H9 (cell line): Measurements from ENCODE around the gene PRPF40B. TPM values are rescaled to one million over a fixed set of nuclear protein-coding genes. Genes with fewer than 3 reads are reported as not detected.

Experiments
- DNase-seq: peaks from one replicate; pipeline ENCODE4 v3.0.0-alpha.2; 2017
- H2AFZ ChIP-seq: one replicate; pipeline ENCODE4 v1.6.1; 2013; ENCODE audit warnings: mild to moderate bottlenecking, low read length, control low read depth, moderate library complexity
- H2AK5ac ChIP-seq: 2 replicates; pipeline ENCODE4 v1.6.1; 2013; ENCODE audit warnings: low read length, control low read depth, mixed read lengths; ENCODE audit not compliant: insufficient read length
- H2BK120ac ChIP-seq: one replicate; pipeline ENCODE4 v1.6.1; 2013; ENCODE audit warnings: low read depth, mild to moderate bottlenecking, low read length, control low read depth, inconsistent platforms; ENCODE audit not compliant: poor library complexity, severe bottlenecking
- H2BK12ac ChIP-seq: 2 replicates; pipeline ENCODE4 v1.6.1; 2013; ENCODE audit warnings: low read length, control low read depth, mixed read lengths, low read depth; ENCODE audit not compliant: insufficient read length
- H2BK15ac ChIP-seq: 2 replicates; pipeline ENCODE4 v1.6.1; 2013; ENCODE audit warnings: low read depth, low read length, control low read depth
- H2BK20ac ChIP-seq: one replicate; pipeline ENCODE4 v1.6.1; 2013; ENCODE audit warnings: low read depth, mild to moderate bottlenecking, low read length, control low read depth, inconsistent platforms; ENCODE audit not compliant: poor library complexity, severe bottlenecking
- H2BK5ac ChIP-seq: 2 replicates; pipeline ENCODE4 v1.6.1; 2013; ENCODE audit warnings: low read length, control low read depth, mixed read lengths; ENCODE audit not compliant: insufficient read length
- H3K14ac ChIP-seq: 2 replicates; pipeline ENCODE4 v1.6.1; 2013; ENCODE audit warnings: low read length, control low read depth; ENCODE audit not compliant: insufficient read depth
- H3K18ac ChIP-seq: 2 replicates; pipeline ENCODE4 v1.6.1; 2013; ENCODE audit warnings: low read depth, mild to moderate bottlenecking, mixed read lengths, low read length, control low read depth; ENCODE audit not compliant: insufficient read length
- H3K23ac ChIP-seq: 2 replicates; pipeline ENCODE4 v1.6.1; 2013; ENCODE audit warnings: low read length, control low read depth, mixed read lengths, low read depth; ENCODE audit not compliant: insufficient read length
- H3K23me2 ChIP-seq: 2 replicates; pipeline ENCODE4 v1.6.1; 2013; ENCODE audit warnings: low read depth, mild to moderate bottlenecking, mixed read lengths, low read length, control low read depth; ENCODE audit not compliant: insufficient read length, poor library complexity, severe bottlenecking
- H3K27ac ChIP-seq: 2 replicates; pipeline ENCODE4 v1.5.1; 2013; ENCODE audit warnings: low read length, control low read depth, mixed read lengths, low read depth; ENCODE audit not compliant: insufficient read length
- H3K27me3 ChIP-seq: 2 replicates; pipeline ENCODE4 v1.6.1; 2013; ENCODE audit warnings: low read length, control low read depth, inconsistent platforms; ENCODE audit not compliant: insufficient read depth
- H3K4ac ChIP-seq: 2 replicates; pipeline ENCODE4 v1.6.1; 2013; ENCODE audit warnings: low read depth, mild to moderate bottlenecking, control low read depth, inconsistent platforms, low read length, moderate library complexity
- H3K4me1 ChIP-seq: 2 replicates; pipeline ENCODE4 v1.6.1; 2013; ENCODE audit warnings: low read length, control low read depth, inconsistent platforms; ENCODE audit not compliant: insufficient read depth
- H3K4me2 ChIP-seq: 2 replicates; pipeline ENCODE4 v1.6.1; 2013; ENCODE audit warnings: low read length, control low read depth, mixed read lengths; ENCODE audit not compliant: insufficient read length, insufficient read depth
- H3K56ac ChIP-seq: 2 replicates; pipeline ENCODE4 v1.6.1; 2013; ENCODE audit warnings: low read depth, mild to moderate bottlenecking, mixed read lengths, low read length, control low read depth; ENCODE audit not compliant: insufficient read length
- H3K79me1 ChIP-seq: 2 replicates; pipeline ENCODE4 v1.6.1; 2013; ENCODE audit warnings: low read depth, mild to moderate bottlenecking, moderate library complexity, low read length, control low read depth, inconsistent platforms; ENCODE audit not compliant: insufficient read depth, poor library complexity, severe bottlenecking
- H3K79me2 ChIP-seq: 2 replicates; pipeline ENCODE4 v1.6.1; 2013; ENCODE audit warnings: low read length, control low read depth, inconsistent platforms; ENCODE audit not compliant: insufficient read depth
- H3K9ac ChIP-seq: 2 replicates; pipeline ENCODE4 v1.6.1; 2013; ENCODE audit warnings: low read length, control low read depth, mixed read lengths; ENCODE audit not compliant: insufficient read length; ENCODE audit errors: extremely low read depth
- H3K9me3 ChIP-seq: one replicate; pipeline ENCODE4 v1.6.1; 2013; ENCODE audit warnings: low read depth, low read length, inconsistent platforms; ENCODE audit not compliant: control insufficient read depth
- H3T11ph ChIP-seq: one replicate; pipeline ENCODE4 v1.6.1; 2013; ENCODE audit warnings: mild to moderate bottlenecking, low read length, control low read depth, inconsistent platforms
- H4K20me1 ChIP-seq: one replicate; pipeline ENCODE4 v1.6.1; 2013; ENCODE audit not compliant: control insufficient read depth, insufficient read length, insufficient read depth
- H4K5ac ChIP-seq: 2 replicates; pipeline ENCODE4 v1.6.1; 2013; ENCODE audit warnings: low read depth, mild to moderate bottlenecking, mixed read lengths, low read length, control low read depth; ENCODE audit not compliant: insufficient read length
- H4K8ac ChIP-seq: replicated peaks from 2 replicates; pipeline ENCODE4 v1.6.1; 2013; ENCODE audit warnings: low read length, control low read depth, mixed read lengths, low read depth; ENCODE audit not compliant: insufficient read length
- H4K91ac ChIP-seq: 2 replicates; pipeline ENCODE4 v1.6.1; 2013; ENCODE audit warnings: low read depth, mild to moderate bottlenecking, moderate library complexity, mixed read lengths, low read length, control low read depth; ENCODE audit not compliant: insufficient read length
- H3K27ac Mint-ChIP-seq, 3 experiments: 2 replicates in 2 of 3; 3 replicates in 1 of 3; pipeline ENCODE4 v1.8.0; 2020 to 2021; ENCODE audit warnings: mixed read lengths in 3 of 3, mild to moderate bottlenecking in 1 of 3, moderate library complexity in 1 of 3
- H3K27me3 Mint-ChIP-seq: 2 replicates; pipeline ENCODE4 v1.8.0; 2021; ENCODE audit warnings: low read depth, mild to moderate bottlenecking, moderate library complexity, mixed read lengths
- H3K36me3 Mint-ChIP-seq, 3 experiments: 2 replicates in 2 of 3; 3 replicates in 1 of 3; pipeline ENCODE4 v1.8.0; 2020 to 2021; ENCODE audit warnings: low read depth in 3 of 3, mixed read lengths in 3 of 3; ENCODE audit not compliant: insufficient read depth in 1 of 3
- H3K4me1 Mint-ChIP-seq, 2 experiments: 2 replicates each; pipeline ENCODE4 v1.8.0; 2020; ENCODE audit warnings: mixed read lengths in 2 of 2
- H3K4me3 Mint-ChIP-seq, 2 experiments: 2 replicates in 1 of 2; 3 replicates in 1 of 2; pipeline ENCODE4 v1.8.0; 2020 to 2021; ENCODE audit warnings: mild to moderate bottlenecking in 2 of 2, mixed read lengths in 2 of 2, moderate library complexity in 1 of 2
- H3K9me3 Mint-ChIP-seq, 2 experiments: 2 replicates in 1 of 2; 3 replicates in 1 of 2; pipeline ENCODE4 v1.8.0; 2020; ENCODE audit warnings: mild to moderate bottlenecking in 2 of 2, mixed read lengths in 2 of 2, moderate library complexity in 1 of 2
- WGBS: extraction: QIAGEN DNeasy Blood & Tissue Kit; methylation state at CpG from one replicate; pipeline ENCODE4 v1.1.7; 2013; ENCODE audit warnings: missing lambda C conversion rate, low lambda C conversion rate, mixed read lengths; ENCODE audit not compliant: insufficient read length; ENCODE audit errors: extremely low coverage; 5-methylcytosine and 5-hydroxymethylcytosine counted together
- total RNA-seq: library from RNA; stranded (reverse); gene quantifications from 2 replicates; pipeline ENCODE4 v1.2.1, GENCODE V29; 2021
- TF ChIP-seq, protein P1 (sequence below): fragments of 200-600 bp; sonication (generic); conservative IDR thresholded peaks from 3 replicates; pipeline ENCODE4 v1.8.0; 2021; ENCODE audit warnings: antibody characterized with exemption, mild to moderate bottlenecking

Gene PRPF40B
- total RNA-seq, 1 experiment from 2014 or later = 19.0 TPM

GRCh38 chr12:49662998-49663843 lies 39.9 kb downstream of the PRPF40B start:
- WGBS = no CpG with 5 or more reads among the region's 5 CpGs
- Histone ChIP-seq H2AFZ (no peak overlapping the region), H2BK5ac (no peak overlapping the region), H3K56ac (no peak overlapping the region), H3K23ac (no peak overlapping the region), H3K18ac (no peak overlapping the region), H4K91ac (no peak overlapping the region), H2AK5ac (no peak overlapping the region), H4K20me1 (no peaks in the 10 kb centered on the region), H3K27me3 (no peaks in the 10 kb centered on the region), H3T11ph (no peak overlapping the region), H3K14ac (no peak overlapping the region), H3K23me2 (no peaks in the 10 kb centered on the region), H3K4me2 (no peak overlapping the region), H3K4me1 (peaks cover 6% of the 10 kb centered on the region; the same call in 1 of the 2 replicates), H4K5ac (no peak overlapping the region), H3K4ac (no peak overlapping the region), H2BK15ac (no peak overlapping the region), H3K9me3 (no peaks in the 10 kb centered on the region), H3K27ac (no peak overlapping the region), H2BK20ac (no peak overlapping the region), H4K8ac (no peak overlapping the region), H3K9ac (no peak overlapping the region), H3K79me2 (no peaks in the 10 kb centered on the region), H2BK12ac (no peak overlapping the region), H3K79me1 (no peaks in the 10 kb centered on the region), H2BK120ac (no peak overlapping the region)
- Mint-ChIP-seq H3K36me3 (peaks cover 12 to 28% (median 12%) of the 10 kb centered on the region in 3 experiments; a peak in 6 of 7 replicates), H3K4me1 (peaks cover 10 to 18% of the 10 kb centered on the region in 2 experiments), H3K27me3 (no peaks in the 10 kb centered on the region), H3K9me3 (no peaks in the 10 kb centered on the region), H3K4me3 (no peak overlapping the region), H3K27ac (peak overlapping the region; percentile 26 to 95 (median 93))
- DNase-seq = peak; percentile 78
- TF ChIP-seq, protein P1, sequence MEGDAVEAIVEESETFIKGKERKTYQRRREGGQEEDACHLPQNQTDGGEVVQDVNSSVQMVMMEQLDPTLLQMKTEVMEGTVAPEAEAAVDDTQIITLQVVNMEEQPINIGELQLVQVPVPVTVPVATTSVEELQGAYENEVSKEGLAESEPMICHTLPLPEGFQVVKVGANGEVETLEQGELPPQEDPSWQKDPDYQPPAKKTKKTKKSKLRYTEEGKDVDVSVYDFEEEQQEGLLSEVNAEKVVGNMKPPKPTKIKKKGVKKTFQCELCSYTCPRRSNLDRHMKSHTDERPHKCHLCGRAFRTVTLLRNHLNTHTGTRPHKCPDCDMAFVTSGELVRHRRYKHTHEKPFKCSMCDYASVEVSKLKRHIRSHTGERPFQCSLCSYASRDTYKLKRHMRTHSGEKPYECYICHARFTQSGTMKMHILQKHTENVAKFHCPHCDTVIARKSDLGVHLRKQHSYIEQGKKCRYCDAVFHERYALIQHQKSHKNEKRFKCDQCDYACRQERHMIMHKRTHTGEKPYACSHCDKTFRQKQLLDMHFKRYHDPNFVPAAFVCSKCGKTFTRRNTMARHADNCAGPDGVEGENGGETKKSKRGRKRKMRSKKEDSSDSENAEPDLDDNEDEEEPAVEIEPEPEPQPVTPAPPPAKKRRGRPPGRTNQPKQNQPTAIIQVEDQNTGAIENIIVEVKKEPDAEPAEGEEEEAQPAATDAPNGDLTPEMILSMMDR = no peak
